Globus pallidus (tissue), 1 donor: ENCODE results near the gene SLC66A2.
"Not testable (repeated sequence)": the region's sequence is repeated elsewhere in the genome, so short reads cannot be mapped to it uniquely, and the experiment has no call there.

Experiments
- DNase-seq: peaks from one replicate; pipeline ENCODE4 v3.0.0-alpha.2; 2015; ENCODE audit warnings: low spot score

SLC66A2 gene

GRCh38 chr18:79970419-79971133, 19.1 kb upstream of the SLC66A2 start:
- no peak for DNase-seq

GRCh38 chr18:79965119-79965902, 13.9 kb upstream of the SLC66A2 start:
- DNase-seq = no peak

GRCh38 chr18:79964330-79965118, 13.1 kb upstream of the SLC66A2 start, which contains the start of gene HSBP1L1:
TSS of gene HSBP1L1 (plus strand) at chr18:79964643. CDS start at chr18:79964736, 93 bp downstream.
- DNase-seq = no peak

- DNase-seq = no peak
These were observed 12.3 kb upstream of the SLC66A2 start for GRCh38 chr18:79963658-79964329.

- no peak for DNase-seq
These were observed 11.6 kb upstream of the SLC66A2 start for GRCh38 chr18:79962835-79963657.

- no peak for DNase-seq
These were observed 10.9 kb upstream of the SLC66A2 start for GRCh38 chr18:79962311-79962710.

GRCh38 chr18:79961527-79962291, 10.3 kb upstream of the SLC66A2 start:
- no peak for DNase-seq

- DNase-seq = no peak
These were observed 9.6 kb upstream of the SLC66A2 start for GRCh38 chr18:79960921-79961526.

GRCh38 chr18:79960161-79960801, 8.8 kb upstream of the SLC66A2 start:
- not testable (repeated sequence) for DNase-seq

GRCh38 chr18:79958981-79959380, 7.5 kb upstream of the SLC66A2 start:
- DNase-seq = no peak

GRCh38 chr18:79956276-79956675, 4.8 kb upstream of the SLC66A2 start:
- no peak for DNase-seq

GRCh38 chr18:79955302-79956075, 4.0 kb upstream of the SLC66A2 start:
- DNase-seq = no peak

- DNase-seq = no peak
These were observed 3.3 kb upstream of the SLC66A2 start for GRCh38 chr18:79954791-79955190.

GRCh38 chr18:79953971-79954651, 2.7 kb upstream of the SLC66A2 start:
- DNase-seq = no peak

GRCh38 chr18:79952996-79953559, 1.6 kb upstream of the SLC66A2 start:
- DNase-seq = no peak

GRCh38 chr18:79952456-79952995, 1.1 kb upstream of the SLC66A2 start:
- no peak for DNase-seq
